ENCODE measurements around the gene IRF4. TPM values are rescaled to one million over a fixed set of nuclear protein-coding genes. Genes with fewer than 3 reads are reported as not detected.
A peak's percentile ranks its signal among the peaks of the same experiment; 100 is the strongest.

The IRF4 gene
- total and polyA plus RNA-seq, 2 donors (not counting 1 experiment from before 2014, with no cell fraction given): 75.7 to 142 TPM

DNA sequence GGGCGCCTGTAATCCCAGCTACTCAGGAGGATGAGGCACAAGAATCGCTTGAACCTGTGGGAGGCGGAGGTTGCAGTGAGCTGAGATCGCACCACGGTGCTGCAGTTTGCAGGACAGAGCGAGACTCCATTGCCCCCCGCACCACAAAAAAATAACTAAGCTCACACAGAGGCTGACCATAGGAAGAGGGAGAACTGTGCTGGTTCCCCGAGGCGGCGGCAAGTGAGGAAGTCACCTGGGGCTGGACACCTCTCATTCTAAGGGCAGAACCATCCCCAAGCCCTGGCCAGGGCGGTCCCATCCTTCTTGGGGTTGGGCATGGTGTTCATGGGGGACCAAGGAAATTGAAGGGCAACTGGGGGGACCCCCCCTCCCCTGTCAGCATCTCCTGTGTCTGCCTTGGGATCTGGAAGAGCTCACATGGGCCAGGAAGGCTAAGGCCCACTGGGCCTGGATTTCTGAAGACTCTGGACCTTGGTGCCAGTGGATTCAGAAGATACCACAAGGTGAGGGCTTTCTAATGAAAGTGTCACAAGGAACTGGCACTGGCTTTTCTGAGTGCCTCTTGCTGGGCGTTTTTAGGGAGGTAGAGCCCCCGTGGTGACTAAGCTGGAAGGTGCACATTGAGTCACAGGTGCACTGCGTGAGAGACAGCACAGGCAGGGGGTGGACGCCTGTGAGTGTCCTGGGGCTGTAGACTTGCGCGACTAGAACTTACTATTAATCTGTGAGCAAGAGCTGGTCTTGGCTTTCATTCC is 11.5 kb downstream of the IRF4 start:
- Histone ChIP-seq H4K20me1 (ENCODE audit: control insufficient read depth, insufficient read depth, low read length, poor library complexity, severe bottlenecking) (peaks cover 61% of the 10 kb centered on the region), H2AFZ (ENCODE audit: insufficient read depth, low read depth, low read length, poor library complexity, severe bottlenecking) (no peak overlapping the region), H3K27me3 (replicated peaks in 1 of 4; ENCODE audit: control extremely low read depth in 1 of 4, control insufficient read depth in 3 of 4, insufficient read depth in 4 of 4, low read length in 3 of 4) (no peaks in the 10 kb centered on the region), H3K27ac (ENCODE audit: low read length in 2 of 2) (peak overlapping the region; percentile 57 to 89), H3K4me3 (ENCODE audit: control extremely low read depth in 1 of 5, extremely low read depth in 1 of 5, insufficient read depth in 1 of 5, low read depth in 2 of 5, low read length in 4 of 5) (peak overlapping the region in 2 of 5 experiments; percentile 6 to 38), H3K4me2 (replicated peaks; ENCODE audit: low read depth, low read length, poor library complexity, severe bottlenecking) (peak overlapping the region; percentile 66), H3K9ac (ENCODE audit: low read length) (peak overlapping the region; percentile 18), H3K4me1 (ENCODE audit: control insufficient read depth in 2 of 2, insufficient read depth in 2 of 2, low read length in 2 of 2) (peaks cover 63 to 70% of the 10 kb centered on the region in 2 donors), H3K9me3 (ENCODE audit: control extremely low read depth in 1 of 3, control insufficient read depth in 2 of 3, insufficient read depth in 1 of 3, low read length in 2 of 3) (no peaks in the 10 kb centered on the region), H3K36me3 (replicated peaks in 1 of 2; ENCODE audit: control extremely low read depth in 1 of 2, control insufficient read depth in 1 of 2, extremely low read depth in 1 of 2, insufficient read depth in 2 of 2, low read length in 1 of 2) (peaks cover 12 to 98% of the 10 kb centered on the region in 2 experiments), H3K79me2 (ENCODE audit: control insufficient read depth, insufficient read depth, low read length) (peaks cover 52% of the 10 kb centered on the region)
- no peak for DNase-seq
- Mint-ChIP-seq H3K4me1 (peaks cover 88% of the 10 kb centered on the region), H3K4me3 (peak overlapping the region; percentile 82), H3K27me3 (no peaks in the 10 kb centered on the region), H3K9me3 (ENCODE audit: insufficient read depth) (no peaks in the 10 kb centered on the region), H3K27ac (peak overlapping the region; percentile 95)
- intact Hi-C loops (cut with micrococcal nuclease): no loop called here
- WGBS (ENCODE audit: insufficient coverage): 77% methylated on average over 12 of the region's 17 CpGs
- POLR2A ChIA-PET: interaction anchor here (0.6 to 4.9 kb wide), 4 partner anchors 10 to 183 kb away, joined by 3 to 35 read pairs (median 3); partner anchors contain the start of genes DUSP22 and IRF4
- CTCF ChIA-PET: interaction anchor here (0.8 to 7.2 kb wide), 8 partner anchors 12 to 215 kb away, joined by 3 to 72 read pairs (median 4); partner anchors contain the start of gene IRF4
- ATAC-seq (ENCODE audit: low read depth): no peak
- TF ChIP-seq EZH2 (IDR thresholded peaks at IDR 0.05; ENCODE audit: borderline replicate concordance, insufficient read depth, low read depth, low read length, poor library complexity, severe bottlenecking) (no peak), CTCF (IDR thresholded peaks at IDR 0.05) (no peak)

All from B cell (primary cell).